SK-N-SH treated with all-trans-retinoic acid at 6 μM for 48 hours (cell line): Measurements from ENCODE around the gene LYL1.

Source experiments
- BACH2 ChIP-seq: fragments of 250-450 bp; sonication (Bioruptor Pico); IDR thresholded peaks from 2 replicates; pipeline ENCODE4 v1.9.0; 2021; ENCODE audit warnings: mild to moderate bottlenecking, borderline replicate concordance
- CSRNP3 ChIP-seq: fragments of 250-450 bp; sonication (Bioruptor Pico); IDR thresholded peaks from 2 replicates; pipeline ENCODE4 v1.5.1; 2021; ENCODE audit warnings: mild to moderate bottlenecking, moderate library complexity
- ISL1 ChIP-seq: fragments of 250-450 bp; sonication (Bioruptor Pico); IDR thresholded peaks from 2 replicates; pipeline ENCODE4 v2.1.2; 2022; ENCODE audit warnings: mild to moderate bottlenecking, moderate library complexity
- OSR1 ChIP-seq: fragments of 250-450 bp; sonication (Bioruptor Pico); IDR thresholded peaks from 2 replicates; pipeline ENCODE4 v1.8.0; 2022; ENCODE audit warnings: moderate library complexity, mild to moderate bottlenecking, inconsistent platforms
- PATZ1 ChIP-seq: fragments of 250-450 bp; sonication (Bioruptor Pico); IDR thresholded peaks from 2 replicates; pipeline ENCODE4 v1.8.0; 2020; ENCODE audit warnings: mild to moderate bottlenecking, moderate library complexity, borderline replicate concordance
- PPARA ChIP-seq: fragments of 250-450 bp; sonication (Bioruptor Pico); IDR thresholded peaks from 2 replicates; pipeline ENCODE4 v1.5.0; 2020; ENCODE audit warnings: mild to moderate bottlenecking, borderline replicate concordance
- RARB ChIP-seq: fragments of 250-450 bp; sonication (Bioruptor Pico); IDR thresholded peaks from 2 replicates; pipeline ENCODE4 v1.8.0; 2021; ENCODE audit warnings: mild to moderate bottlenecking, moderate library complexity
- SNAI2 ChIP-seq: fragments of 250-450 bp; sonication (Bioruptor Pico); IDR thresholded peaks from 2 replicates; pipeline ENCODE4 v1.5.0; 2020; ENCODE audit warnings: mild to moderate bottlenecking, moderate library complexity
- TCF4 ChIP-seq: fragments of 250-450 bp; sonication (Bioruptor Pico); IDR thresholded peaks from 2 replicates; pipeline ENCODE4 v1.8.0; 2021; ENCODE audit warnings: mild to moderate bottlenecking, moderate library complexity, borderline replicate concordance
- TOX ChIP-seq: fragments of 250-450 bp; sonication (Bioruptor Pico); IDR thresholded peaks from 2 replicates; pipeline ENCODE4 v1.8.0; 2021; ENCODE audit warnings: mild to moderate bottlenecking, moderate library complexity, borderline replicate concordance
- TSHZ2 ChIP-seq: fragments of 250-450 bp; sonication (Bioruptor Pico); IDR thresholded peaks from 2 replicates; pipeline ENCODE4 v1.5.0; 2020; ENCODE audit warnings: mild to moderate bottlenecking, moderate library complexity
- ZFP3 ChIP-seq: fragments of 250-450 bp; sonication (Bioruptor Pico); IDR thresholded peaks from 2 replicates; pipeline ENCODE4 v1.5.0; 2020; ENCODE audit warnings: mild to moderate bottlenecking, moderate library complexity
- ZNF565 ChIP-seq: fragments of 450-650 bp; formaldehyde crosslinking; conservative IDR thresholded peaks from 2 replicates; pipeline ENCODE4 v1.5.0; 2020; ENCODE audit warnings: low read depth, mild to moderate bottlenecking, moderate library complexity

GRCh38 chr19:13092158-13092543, 10.5 kb downstream of the LYL1 start:
- TF ChIP-seq PATZ1 (no peak), BACH2 (CRISPR knock-in tag) (no peak), ZNF565 (CRISPR knock-in tag) (no peak), OSR1 (CRISPR knock-in tag) (no peak), RARB (CRISPR knock-in tag) (no peak), TSHZ2 (CRISPR knock-in tag) (no peak), TCF4 (CRISPR knock-in tag) (no peak), ZFP3 (CRISPR knock-in tag) (no peak), TOX (CRISPR knock-in tag) (no peak), PPARA (CRISPR knock-in tag) (no peak), SNAI2 (CRISPR knock-in tag) (no peak), ISL1 (CRISPR knock-in tag) (no peak), CSRNP3 (CRISPR knock-in tag) (no peak)
